SK-N-SH (cell line): ENCODE results near the gene KAT2A. TPM values are rescaled to one million over a fixed set of nuclear protein-coding genes. Genes with fewer than 3 reads are reported as not detected.

Source experiments
- CTCF ChIA-PET: fragments of 300-600, 350-600 bp; formaldehyde crosslinking; extraction: SDS; loops from one replicate; lab custom pipeline; 2021; lab: Yijun Ruan, JAX
- POLR2A ChIA-PET: fragments of 350-600 bp; sonication (Branson Sonifier 250); formaldehyde crosslinking; extraction: SDS; loops from one replicate; lab custom pipeline; 2020; ENCODE audit warnings: antibody characterized with exemption, inconsistent platforms; lab: Yijun Ruan, JAX
- DNase-seq: peaks from one replicate; pipeline ENCODE4 v3.0.0; 2012
- H2AFZ ChIP-seq: fragments of 200-600 bp; sonication (generic); 2 replicates; pipeline ENCODE4 v1.8.1; 2016; ENCODE audit warnings: antibody characterized with exemption, mild to moderate bottlenecking, low read depth
- H3F3A ChIP-seq: fragments of 200-600 bp; sonication (generic); replicated peaks from 2 replicates; pipeline ENCODE3; 2016; ENCODE audit warnings: antibody characterized with exemption, mild to moderate bottlenecking; ENCODE audit not compliant: insufficient read depth
- H3K27ac ChIP-seq, 2 experiments: fragments of 200-500 bp in 1 of 2; fragments of 200-600 bp in 1 of 2; sonication (Bioruptor generic) in 1 of 2; sonication (generic), shearing (Covaris generic) in 1 of 2; 2 replicates each; pipeline versions ENCODE4 v1.5.1 to v1.6.1; 2014 to 2016; ENCODE audit warnings: low read depth in 2 of 2, inconsistent platforms in 1 of 2, low read length in 1 of 2, mild to moderate bottlenecking in 1 of 2, mixed read lengths in 1 of 2
- H3K27me3 ChIP-seq: fragments of 200-600 bp; sonication (generic), shearing (Covaris generic); 2 replicates; pipeline ENCODE4 v1.6.1; 2016; ENCODE audit warnings: mixed run types; ENCODE audit not compliant: insufficient read depth
- H3K36me3 ChIP-seq, 2 experiments: fragments of 200-500 bp in 1 of 2; fragments of 200-600 bp in 1 of 2; sonication (Bioruptor generic) in 1 of 2; sonication (generic) in 1 of 2; replicated peaks in 1 of 2; 2 replicates each; pipeline versions ENCODE3 to v1.5.1; 2014 to 2016; ENCODE audit warnings: low read length in 1 of 2, mild to moderate bottlenecking in 1 of 2; ENCODE audit not compliant: insufficient read depth in 2 of 2, control insufficient read depth in 1 of 2
- H3K4me1 ChIP-seq, 2 experiments: fragments of 200-500 bp in 1 of 2; fragments of 200-600 bp in 1 of 2; sonication (Bioruptor generic) in 1 of 2; sonication (generic), shearing (Covaris generic) in 1 of 2; 2 replicates each; pipeline versions ENCODE4 v1.5.1 to v1.6.1; 2014 to 2016; ENCODE audit warnings: low read depth in 1 of 2, low read length in 1 of 2, mixed run types in 1 of 2; ENCODE audit not compliant: insufficient read depth in 2 of 2, control insufficient read depth in 1 of 2
- H3K4me2 ChIP-seq: fragments of 200-600 bp; sonication (generic), shearing (Covaris generic); 2 replicates; pipeline ENCODE4 v1.6.1; 2017; ENCODE audit warnings: mixed run types
- H3K4me3 ChIP-seq, 2 experiments: fragments of 200-500 bp in 1 of 2; fragments of 200-600 bp in 1 of 2; sonication (Bioruptor generic) in 1 of 2; sonication (generic), shearing (Covaris generic) in 1 of 2; 2 replicates each; pipeline versions ENCODE4 v1.5.1 to v1.8.1; 2014 to 2016; ENCODE audit warnings: low read depth in 2 of 2, inconsistent platforms in 1 of 2, low read length in 1 of 2, mild to moderate bottlenecking in 1 of 2, mixed read lengths in 1 of 2, moderate library complexity in 1 of 2
- H3K79me2 ChIP-seq: fragments of 200-600 bp; sonication (generic); 2 replicates; pipeline ENCODE4 v1.8.1; 2017; ENCODE audit warnings: mild to moderate bottlenecking; ENCODE audit not compliant: insufficient read depth
- H3K9ac ChIP-seq: fragments of 200-600 bp; sonication (generic); 2 replicates; pipeline ENCODE4 v1.6.1; 2017; ENCODE audit warnings: mixed run types
- H3K9me2 ChIP-seq: fragments of 200-600 bp; sonication (generic); 2 replicates; pipeline ENCODE4 v1.6.1; 2017; ENCODE audit warnings: mixed run types
- H3K9me3 ChIP-seq: fragments of 200-600 bp; sonication (generic); 2 replicates; pipeline ENCODE4 v1.6.1; 2017; ENCODE audit warnings: mixed run types, mild to moderate bottlenecking, moderate library complexity
- H4K20me1 ChIP-seq: fragments of 200-600 bp; sonication (generic); 2 replicates; pipeline ENCODE4 v1.6.1; 2017; ENCODE audit warnings: mild to moderate bottlenecking, mixed run types; ENCODE audit not compliant: insufficient read depth
- CHD2 ChIP-seq: fragments of 150-350 bp; IDR thresholded peaks from 2 replicates; pipeline ENCODE4 v1.6.1; 2018; ENCODE audit warnings: low read length; ENCODE audit not compliant: partially characterized antibody
- ELF1 ChIP-seq: IDR thresholded peaks from 2 replicates; pipeline ENCODE4 v1.4.0; 2012
- EP300 ChIP-seq, 2 experiments: IDR thresholded peaks; 2 replicates each; pipeline versions ENCODE4 v1.4.0 to v1.6.1; 2012; ENCODE audit warnings: borderline replicate concordance in 1 of 2, low read depth in 1 of 2, low read length in 1 of 2
- FOSL2 ChIP-seq: IDR thresholded peaks from 2 replicates; pipeline ENCODE4 v1.4.0; 2012; ENCODE audit warnings: low read depth, mild to moderate bottlenecking, moderate library complexity, borderline replicate concordance
- GABPA ChIP-seq: IDR thresholded peaks from 2 replicates; pipeline ENCODE4 v1.4.0; 2012; ENCODE audit warnings: low read depth, mild to moderate bottlenecking
- GATA2 ChIP-seq: sonication (generic); formaldehyde crosslinking; IDR thresholded peaks from 2 replicates; pipeline ENCODE4 v1.5.0; 2020; ENCODE audit warnings: mild to moderate bottlenecking, missing genetic modification reagents
- MXI1 ChIP-seq: IDR thresholded peaks from 2 replicates; pipeline ENCODE4 v1.6.1; 2012; ENCODE audit warnings: mild to moderate bottlenecking, low read depth, low read length, improper control_type of control experiment
- PBX3 ChIP-seq: IDR thresholded peaks from 2 replicates; pipeline ENCODE4; 2012
- POLR2AphosphoS5 ChIP-seq: IDR thresholded peaks from 2 replicates; pipeline ENCODE4 v1.6.1; 2012; ENCODE audit warnings: low read depth, low read length
- RAD21 ChIP-seq: IDR thresholded peaks from 2 replicates; pipeline ENCODE4 v1.6.1; 2012; ENCODE audit warnings: mild to moderate bottlenecking, low read length
- RCOR1 ChIP-seq: fragments of 150-350 bp; IDR thresholded peaks from 2 replicates; pipeline ENCODE4 v1.6.1; 2017; ENCODE audit warnings: antibody characterized with exemption, low read length
- RFX5 ChIP-seq: IDR thresholded peaks from 2 replicates; pipeline ENCODE4 v1.6.1; 2012; ENCODE audit warnings: mild to moderate bottlenecking, improper control_type of control experiment, low read length
- RXRA ChIP-seq: IDR thresholded peaks from 2 replicates; pipeline ENCODE4 v1.4.0; 2012; ENCODE audit warnings: low read depth, mild to moderate bottlenecking, borderline replicate concordance
- SMC3 ChIP-seq: IDR thresholded peaks from 2 replicates; pipeline ENCODE4 v1.6.1; 2012; ENCODE audit warnings: low read depth, low read length, improper control_type of control experiment
- YY1 ChIP-seq: IDR thresholded peaks from 2 replicates; pipeline ENCODE4 v1.4.0; 2012; ENCODE audit warnings: low read depth, mild to moderate bottlenecking
- WGBS: methylation state at CpG from one replicate; pipeline ENCODE4 v1.1.6; 2017; ENCODE audit warnings: low lambda C conversion rate; 5-methylcytosine and 5-hydroxymethylcytosine counted together
- polyA plus RNA-seq, 3 experiments: library from polyadenylated mRNA; depleted of rRNA; stranded (reverse); fragments of >200 nt; gene quantifications; 2 replicates each; pipeline ENCODE4 v1.2.3, GENCODE V29; 2012
- TF ChIP-seq, protein P1 (sequence below): IDR thresholded peaks from 2 replicates; pipeline ENCODE4 v1.4.0; 2012; ENCODE audit warnings: low read depth, borderline replicate concordance
- TF ChIP-seq, protein P2 (sequence below): IDR thresholded peaks from 2 replicates; pipeline ENCODE4 v1.4.0; 2012; ENCODE audit warnings: low read depth, borderline replicate concordance
- TF ChIP-seq, protein P3 (sequence below): fragments of 150-350 bp; IDR thresholded peaks from 2 replicates; pipeline ENCODE4 v1.6.1; 2016; ENCODE audit warnings: mild to moderate bottlenecking, low read depth, low read length

KAT2A gene
- polyA plus RNA-seq, 1 of the 3 experiments (the other 2 are of a cell fraction) = 45.1 TPM

DNA sequence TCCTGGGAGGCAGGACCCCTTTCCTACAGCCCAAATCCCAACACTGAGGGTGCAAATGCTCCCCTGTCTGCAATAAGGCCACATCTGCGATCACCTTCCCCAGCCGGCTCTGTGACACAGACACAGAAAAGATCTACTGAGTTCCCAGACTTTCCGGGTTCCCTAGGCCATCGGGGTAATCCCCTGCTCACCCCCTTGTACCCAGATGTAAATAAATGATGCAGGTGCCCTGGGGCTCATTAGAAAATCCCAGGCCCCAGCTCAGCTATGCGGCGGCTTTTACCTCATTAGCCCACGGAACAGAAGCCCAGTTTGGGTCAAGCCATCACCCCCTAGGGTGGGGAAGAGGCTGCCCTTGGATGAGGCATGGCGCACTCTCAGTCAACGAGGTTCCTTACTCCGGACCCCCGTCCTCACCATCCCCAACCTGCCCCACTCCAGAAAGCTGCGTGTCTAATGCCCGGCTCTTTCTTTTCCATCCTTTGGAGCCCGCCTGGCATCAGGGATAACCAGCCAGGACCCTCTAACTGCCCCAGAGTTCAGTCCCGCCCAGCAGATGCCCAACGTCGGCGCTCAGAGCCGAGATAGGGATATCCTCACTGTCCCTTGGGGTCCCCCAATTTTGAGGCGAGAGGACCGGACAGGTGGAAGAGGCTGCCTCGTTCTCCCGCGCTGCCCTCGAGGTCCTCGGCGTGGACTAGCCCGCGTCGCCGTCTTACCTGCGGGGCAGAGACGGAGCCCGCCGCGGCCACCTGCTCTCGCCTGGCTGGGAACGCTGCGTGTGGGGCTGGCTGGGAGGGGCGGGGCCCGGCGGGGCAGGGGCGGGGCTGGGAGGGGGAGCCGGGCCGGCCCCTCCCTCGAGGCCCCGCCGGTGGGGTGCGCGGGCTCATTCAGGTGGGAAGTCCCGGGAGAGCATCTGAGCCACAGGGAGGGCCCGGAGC is 23.2 kb downstream of the KAT2A start, which contains the start of gene ZNF385C:
TSS of gene ZNF385C (minus strand) at position 783 of the 941 bp plus-strand sequence. CDS start 35,417 bp downstream, outside the sequence.
- 41% methylated on average over 20 of the region's 52 CpGs for WGBS
- Histone ChIP-seq H3K4me3 (no peak within 1 kb of the TSS), H2AFZ (no peak within 1 kb of the TSS), H3K27me3 (no peaks in the 10 kb centered on the region; the same call in 1 of the 2 replicates), H3K27ac (no peak within 1 kb of the TSS), H3K9me3 (no peaks in the 10 kb centered on the region), H3F3A (no peaks in the 10 kb centered on the region), H3K4me2 (no peak within 1 kb of the TSS), H3K9me2 (no peaks in the 10 kb centered on the region), H3K9ac (no peak within 1 kb of the TSS), H4K20me1 (no peaks in the 10 kb centered on the region), H3K79me2 (no peaks in the 10 kb centered on the region), H3K36me3 (no peaks in the 10 kb centered on the region), H3K4me1 (peaks cover 0 to 8% of the 10 kb centered on the region in 2 experiments; a peak in 1 of 4 replicates)
- CTCF ChIA-PET = interaction anchor here (1.0 to 29.9 kb wide), 9 partner anchors 11 to 139 kb away, joined by 3 to 496 read pairs (median 4); partner anchors contain the start of genes DNAJC7 and NKIRAS2
- DNase-seq = peak; percentile 78
- TF ChIP-seq RXRA = no peak
- TF ChIP-seq YY1 = no peak
- POLR2A ChIA-PET = no interaction called here

DNA sequence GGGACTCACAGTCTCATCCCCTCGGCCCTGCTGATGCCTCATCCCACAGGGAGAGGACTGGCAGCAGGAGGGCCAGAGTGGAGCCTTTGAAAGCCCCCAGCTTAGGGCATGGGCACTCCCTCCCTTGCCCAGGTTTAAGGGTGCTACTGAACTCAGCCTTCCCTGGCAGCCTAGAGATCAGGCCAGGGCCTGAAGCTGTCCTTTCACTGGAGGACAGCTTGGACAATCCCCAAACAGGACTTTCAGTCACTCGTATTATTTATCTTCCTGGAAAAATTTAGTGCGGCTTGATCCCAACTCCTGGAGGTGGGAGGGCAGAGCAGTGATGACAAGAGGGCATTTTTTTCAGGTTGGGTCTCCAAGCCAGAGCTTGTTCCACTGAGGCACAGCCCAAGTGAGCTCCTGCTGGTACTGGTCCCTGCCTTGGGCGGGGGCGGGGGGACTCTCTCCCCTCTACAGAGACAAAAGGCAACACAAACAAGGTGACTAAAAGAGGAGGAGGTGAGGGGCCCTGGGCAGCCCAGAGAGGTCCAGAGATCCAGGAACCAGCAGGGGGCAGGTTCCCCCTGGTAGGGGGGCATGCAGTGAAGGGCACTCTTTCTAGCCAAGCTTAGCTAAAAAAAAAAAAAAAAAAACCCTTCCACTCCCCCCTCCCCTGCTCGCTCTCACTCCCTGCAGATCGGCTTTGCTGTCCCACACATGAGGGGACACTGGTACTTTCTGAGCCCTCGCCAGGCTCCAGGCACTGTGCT is 24.6 kb downstream of the KAT2A start:
- CTCF ChIA-PET = interaction anchor here (0.6 to 29.9 kb wide), 6 partner anchors 17 to 137 kb away, joined by 3 to 496 read pairs (median 4); partner anchors contain the start of genes DHX58, DNAJC7 and NKIRAS2
- 80% methylated on average over 8 of the region's 8 CpGs for WGBS
- no peak overlapping the region for H3K9ac ChIP-seq

More for the DNA sequence above, 24.6 kb downstream of the KAT2A start:
- no peak overlapping the region for H3K4me2 ChIP-seq
- no peaks in the 10 kb centered on the region for H3F3A ChIP-seq
- H2AFZ ChIP-seq = no peak overlapping the region
- no peak overlapping the region for H3K27ac ChIP-seq
- no peaks in the 10 kb centered on the region for H4K20me1 ChIP-seq
- no peaks in the 10 kb centered on the region for H3K79me2 ChIP-seq
- peaks cover 0 to 4% of the 10 kb centered on the region in 2 experiments; a peak in 1 of 4 replicates for H3K4me1 ChIP-seq
- H3K4me3 ChIP-seq = no peak overlapping the region
- TF ChIP-seq, protein P1, sequence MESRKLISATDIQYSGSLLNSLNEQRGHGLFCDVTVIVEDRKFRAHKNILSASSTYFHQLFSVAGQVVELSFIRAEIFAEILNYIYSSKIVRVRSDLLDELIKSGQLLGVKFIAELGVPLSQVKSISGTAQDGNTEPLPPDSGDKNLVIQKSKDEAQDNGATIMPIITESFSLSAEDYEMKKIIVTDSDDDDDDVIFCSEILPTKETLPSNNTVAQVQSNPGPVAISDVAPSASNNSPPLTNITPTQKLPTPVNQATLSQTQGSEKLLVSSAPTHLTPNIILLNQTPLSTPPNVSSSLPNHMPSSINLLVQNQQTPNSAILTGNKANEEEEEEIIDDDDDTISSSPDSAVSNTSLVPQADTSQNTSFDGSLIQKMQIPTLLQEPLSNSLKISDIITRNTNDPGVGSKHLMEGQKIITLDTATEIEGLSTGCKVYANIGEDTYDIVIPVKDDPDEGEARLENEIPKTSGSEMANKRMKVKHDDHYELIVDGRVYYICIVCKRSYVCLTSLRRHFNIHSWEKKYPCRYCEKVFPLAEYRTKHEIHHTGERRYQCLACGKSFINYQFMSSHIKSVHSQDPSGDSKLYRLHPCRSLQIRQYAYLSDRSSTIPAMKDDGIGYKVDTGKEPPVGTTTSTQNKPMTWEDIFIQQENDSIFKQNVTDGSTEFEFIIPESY = no peak
- TF ChIP-seq PBX3 (no peak), RAD21 (no peak), SMC3 (no peak), MXI1 (no peak), ELF1 (no peak), GABPA (no peak), FOSL2 (no peak), RCOR1 (no peak), CHD2 (no peak), EP300 (IDR thresholded peaks at IDR 0.05; ENCODE audit: borderline replicate concordance in 1 of 2, low read depth in 1 of 2, low read length in 1 of 2) (no peak), POLR2AphosphoS5 (no peak), RXRA (no peak), GATA2 (CRISPR knock-in tag) (no peak), RFX5 (no peak)
- TF ChIP-seq, protein P2, sequence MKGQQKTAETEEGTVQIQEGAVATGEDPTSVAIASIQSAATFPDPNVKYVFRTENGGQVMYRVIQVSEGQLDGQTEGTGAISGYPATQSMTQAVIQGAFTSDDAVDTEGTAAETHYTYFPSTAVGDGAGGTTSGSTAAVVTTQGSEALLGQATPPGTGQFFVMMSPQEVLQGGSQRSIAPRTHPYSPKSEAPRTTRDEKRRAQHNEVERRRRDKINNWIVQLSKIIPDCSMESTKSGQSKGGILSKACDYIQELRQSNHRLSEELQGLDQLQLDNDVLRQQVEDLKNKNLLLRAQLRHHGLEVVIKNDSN = no peak
- TF ChIP-seq, protein P3, sequence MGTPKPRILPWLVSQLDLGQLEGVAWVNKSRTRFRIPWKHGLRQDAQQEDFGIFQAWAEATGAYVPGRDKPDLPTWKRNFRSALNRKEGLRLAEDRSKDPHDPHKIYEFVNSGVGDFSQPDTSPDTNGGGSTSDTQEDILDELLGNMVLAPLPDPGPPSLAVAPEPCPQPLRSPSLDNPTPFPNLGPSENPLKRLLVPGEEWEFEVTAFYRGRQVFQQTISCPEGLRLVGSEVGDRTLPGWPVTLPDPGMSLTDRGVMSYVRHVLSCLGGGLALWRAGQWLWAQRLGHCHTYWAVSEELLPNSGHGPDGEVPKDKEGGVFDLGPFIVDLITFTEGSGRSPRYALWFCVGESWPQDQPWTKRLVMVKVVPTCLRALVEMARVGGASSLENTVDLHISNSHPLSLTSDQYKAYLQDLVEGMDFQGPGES = no peak
- no peaks in the 10 kb centered on the region; the same call in 1 of the 2 replicates for H3K27me3 ChIP-seq
- no peaks in the 10 kb centered on the region for H3K9me2 ChIP-seq
- H3K36me3 ChIP-seq = no peaks in the 10 kb centered on the region
- no peaks in the 10 kb centered on the region for H3K9me3 ChIP-seq
- POLR2A ChIA-PET = no interaction called here
- no peak for DNase-seq
